ENCODE data around the gene TOP1. TPM values are rescaled to one million over a fixed set of nuclear protein-coding genes. Genes with fewer than 3 reads are reported as not detected.

Gene TOP1
- total RNA-seq, 4 donors from 2014 or later, result 9.4 to 13.6 (median 12.2) TPM

GRCh38 chr20:41005361-41005729, 23.3 kb upstream of the TOP1 start:
- peak; percentile 16 to 19 for TF ChIP-seq POLR2A (IDR thresholded peaks at IDR 0.05)
- no peak for TF ChIP-seq CTCF (IDR thresholded peaks at IDR 0.05 in 4 of 5, conservative IDR thresholded peaks at IDR 0.05 in 1 of 5)
- peak; percentile 46 to 52 for ATAC-seq
- intact Hi-C loops (cut with DNase I; ENCODE audit: low total_unique reads) (loop anchor here (2.0 kb wide), 1 partner anchor 23 kb away; the partner anchor contains the start of gene TOP1), in situ Hi-C loops (cut with MboI; ENCODE audit: low sequenced_read_pairs in 4 of 4) (no loop called here)
- DNase-seq, result peak; percentile 68 to 84
- no peak overlapping the region for H3K4me3 ChIP-seq
- no peaks in the 10 kb centered on the region for H3K36me3 ChIP-seq
- H3K4me1 ChIP-seq, result peaks cover 28 to 35% of the 10 kb centered on the region in 2 donors
- no peaks in the 10 kb centered on the region for H3K27me3 ChIP-seq
- H3K27ac ChIP-seq, result peak overlapping the region; percentile 69 to 78 (median 74)
- peaks cover 0 to 11% (median 5%) of the 10 kb centered on the region in 3 donors for H3K9me3 ChIP-seq

- ATAC-seq, result no peak
- DNase-seq, result no peak
- TF ChIP-seq POLR2A (IDR thresholded peaks at IDR 0.05), result no peak
- TF ChIP-seq CTCF (IDR thresholded peaks at IDR 0.05 in 4 of 5, conservative IDR thresholded peaks at IDR 0.05 in 1 of 5), result no peak
- Histone ChIP-seq H3K4me3 (no peak overlapping the region), H3K4me1 (peaks cover 28 to 35% of the 10 kb centered on the region in 2 donors), H3K27ac (peak overlapping the region; percentile 50 to 78 (median 72)), H3K36me3 (no peaks in the 10 kb centered on the region), H3K9me3 (peaks cover 0 to 11% (median 5%) of the 10 kb centered on the region in 3 donors), H3K27me3 (no peaks in the 10 kb centered on the region)
- in situ Hi-C loops (cut with MboI; ENCODE audit: low sequenced_read_pairs in 4 of 4) (no loop called here), intact Hi-C loops (cut with DNase I; ENCODE audit: low total_unique reads) (no loop called here)
These were observed 22.3 kb upstream of the TOP1 start for GRCh38 chr20:41006126-41006935.

GRCh38 chr20:41006936-41007474, 21.6 kb upstream of the TOP1 start:
- peaks cover 0 to 11% (median 5%) of the 10 kb centered on the region in 3 donors for H3K9me3 ChIP-seq
- no peaks in the 10 kb centered on the region for H3K27me3 ChIP-seq
- no peaks in the 10 kb centered on the region for H3K36me3 ChIP-seq
- no peak for ATAC-seq
- TF ChIP-seq CTCF (IDR thresholded peaks at IDR 0.05 in 4 of 5, conservative IDR thresholded peaks at IDR 0.05 in 1 of 5) (no peak), POLR2A (IDR thresholded peaks at IDR 0.05) (no peak)
- H3K27ac ChIP-seq, result no peak overlapping the region
- intact Hi-C loops (cut with DNase I; ENCODE audit: low total_unique reads) (no loop called here), in situ Hi-C loops (cut with MboI; ENCODE audit: low sequenced_read_pairs in 4 of 4) (no loop called here)
- no peak overlapping the region for H3K4me3 ChIP-seq
- DNase-seq, result no peak
- H3K4me1 ChIP-seq, result peaks cover 28 to 35% of the 10 kb centered on the region in 2 donors

GRCh38 chr20:41007481-41007880, 21.1 kb upstream of the TOP1 start:
- Histone ChIP-seq H3K27ac (no peak overlapping the region), H3K9me3 (peaks cover 0 to 11% (median 5%) of the 10 kb centered on the region in 3 donors), H3K27me3 (no peaks in the 10 kb centered on the region), H3K4me3 (no peak overlapping the region), H3K36me3 (no peaks in the 10 kb centered on the region), H3K4me1 (peaks cover 26 to 31% of the 10 kb centered on the region in 2 donors)
- TF ChIP-seq CTCF (IDR thresholded peaks at IDR 0.05 in 4 of 5, conservative IDR thresholded peaks at IDR 0.05 in 1 of 5) (no peak), POLR2A (IDR thresholded peaks at IDR 0.05) (no peak)
- in situ Hi-C loops (cut with MboI; ENCODE audit: low sequenced_read_pairs in 4 of 4) (no loop called here), intact Hi-C loops (cut with DNase I; ENCODE audit: low total_unique reads) (no loop called here)
- ATAC-seq (no peak), DNase-seq (no peak)
